AG09319 (cell line): ENCODE data around the gene PAPOLB.

Source experiments
- DNase-seq: peaks from one replicate; pipeline ENCODE4 v3.0.0-alpha.2; 2010; ENCODE audit warnings: low read depth; ENCODE audit errors: extremely low read depth
- TF ChIP-seq, protein P1 (sequence below): IDR thresholded peaks from 2 replicates; pipeline ENCODE4 v1.5.1; 2011; ENCODE audit warnings: low read depth, mild to moderate bottlenecking, inconsistent platforms, low read length, moderate library complexity

PAPOLB gene

DNA sequence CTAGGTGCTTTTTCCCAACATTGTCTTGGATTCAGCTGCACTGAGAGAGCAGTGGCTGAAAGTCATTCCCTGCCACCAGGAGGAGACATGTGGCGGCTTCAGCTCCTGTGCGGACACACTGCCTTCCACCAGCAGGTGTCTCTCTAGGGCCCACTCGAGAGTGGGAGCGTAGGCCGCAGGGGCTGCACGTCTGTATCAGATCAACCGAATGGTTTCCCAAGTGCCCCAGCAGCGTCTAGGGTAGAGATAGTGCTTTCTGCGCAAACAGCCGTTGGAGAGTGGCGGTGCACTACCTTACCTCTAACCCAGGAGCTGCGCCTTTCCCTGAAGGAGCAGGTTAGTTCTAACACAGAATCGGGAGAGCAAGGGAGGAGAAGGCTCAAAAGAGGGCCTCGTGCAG, 31.7 kb downstream of the PAPOLB start:
- DNase-seq = no peak
- TF ChIP-seq, protein P1, sequence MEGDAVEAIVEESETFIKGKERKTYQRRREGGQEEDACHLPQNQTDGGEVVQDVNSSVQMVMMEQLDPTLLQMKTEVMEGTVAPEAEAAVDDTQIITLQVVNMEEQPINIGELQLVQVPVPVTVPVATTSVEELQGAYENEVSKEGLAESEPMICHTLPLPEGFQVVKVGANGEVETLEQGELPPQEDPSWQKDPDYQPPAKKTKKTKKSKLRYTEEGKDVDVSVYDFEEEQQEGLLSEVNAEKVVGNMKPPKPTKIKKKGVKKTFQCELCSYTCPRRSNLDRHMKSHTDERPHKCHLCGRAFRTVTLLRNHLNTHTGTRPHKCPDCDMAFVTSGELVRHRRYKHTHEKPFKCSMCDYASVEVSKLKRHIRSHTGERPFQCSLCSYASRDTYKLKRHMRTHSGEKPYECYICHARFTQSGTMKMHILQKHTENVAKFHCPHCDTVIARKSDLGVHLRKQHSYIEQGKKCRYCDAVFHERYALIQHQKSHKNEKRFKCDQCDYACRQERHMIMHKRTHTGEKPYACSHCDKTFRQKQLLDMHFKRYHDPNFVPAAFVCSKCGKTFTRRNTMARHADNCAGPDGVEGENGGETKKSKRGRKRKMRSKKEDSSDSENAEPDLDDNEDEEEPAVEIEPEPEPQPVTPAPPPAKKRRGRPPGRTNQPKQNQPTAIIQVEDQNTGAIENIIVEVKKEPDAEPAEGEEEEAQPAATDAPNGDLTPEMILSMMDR = peak; percentile 65

DNA sequence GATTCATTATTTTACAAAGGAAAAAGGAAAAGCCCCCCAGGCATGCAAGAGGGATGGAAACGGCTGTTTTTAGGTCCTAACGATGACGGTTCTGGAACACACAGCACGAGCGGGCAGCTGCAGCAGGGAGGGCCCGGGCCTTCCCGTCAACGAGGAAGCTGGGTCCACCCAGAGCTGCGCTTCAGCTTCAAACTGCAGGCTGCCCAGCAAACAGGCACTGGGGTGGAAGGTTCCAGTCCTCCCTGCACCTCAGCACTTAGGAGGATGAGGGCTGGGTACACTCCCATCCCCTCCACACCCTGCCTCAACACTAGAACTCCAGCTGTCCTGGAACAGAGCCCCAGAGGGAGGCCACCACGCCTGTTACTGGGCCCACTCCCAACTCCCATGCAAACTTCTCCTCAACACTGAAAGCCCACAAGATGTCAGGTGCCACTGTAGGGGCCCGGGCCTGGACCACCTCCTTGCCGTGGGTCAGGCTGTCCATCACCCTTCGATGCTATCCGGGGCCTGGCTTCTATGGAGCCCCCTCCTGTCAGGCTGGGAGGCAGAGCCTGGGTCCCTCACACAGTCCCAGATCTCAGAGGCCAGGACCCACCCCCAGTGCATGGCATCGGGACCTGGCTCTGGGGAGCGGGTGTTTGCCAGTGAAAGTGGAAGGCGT, 33.0 kb downstream of the PAPOLB start:
- no peak for DNase-seq

DNA sequence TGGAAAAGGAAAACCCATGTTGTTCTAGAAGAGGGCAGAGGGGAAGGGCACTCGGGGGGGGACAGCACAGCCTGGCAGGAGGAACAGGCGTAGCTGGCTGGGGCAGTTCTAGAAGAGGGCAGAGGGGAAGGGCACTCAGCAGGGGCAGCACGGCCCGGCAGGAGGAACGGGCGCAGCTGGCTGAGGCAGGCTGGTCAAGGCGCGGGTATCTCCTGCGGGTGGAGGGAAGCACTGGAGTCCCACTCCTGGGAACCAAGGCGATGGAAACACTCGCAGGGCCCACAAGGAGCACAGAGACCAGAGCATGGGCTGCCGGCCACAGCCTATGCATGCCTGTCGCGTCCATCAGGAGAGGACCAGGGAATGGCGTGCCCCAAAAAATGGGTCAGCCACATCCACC, 36.7 kb downstream of the PAPOLB start:
- TF ChIP-seq, protein P1 = no peak
- no peak for DNase-seq

More for the DNA sequence above, 33.0 kb downstream of the PAPOLB start:
- TF ChIP-seq, protein P1 = no peak

DNA sequence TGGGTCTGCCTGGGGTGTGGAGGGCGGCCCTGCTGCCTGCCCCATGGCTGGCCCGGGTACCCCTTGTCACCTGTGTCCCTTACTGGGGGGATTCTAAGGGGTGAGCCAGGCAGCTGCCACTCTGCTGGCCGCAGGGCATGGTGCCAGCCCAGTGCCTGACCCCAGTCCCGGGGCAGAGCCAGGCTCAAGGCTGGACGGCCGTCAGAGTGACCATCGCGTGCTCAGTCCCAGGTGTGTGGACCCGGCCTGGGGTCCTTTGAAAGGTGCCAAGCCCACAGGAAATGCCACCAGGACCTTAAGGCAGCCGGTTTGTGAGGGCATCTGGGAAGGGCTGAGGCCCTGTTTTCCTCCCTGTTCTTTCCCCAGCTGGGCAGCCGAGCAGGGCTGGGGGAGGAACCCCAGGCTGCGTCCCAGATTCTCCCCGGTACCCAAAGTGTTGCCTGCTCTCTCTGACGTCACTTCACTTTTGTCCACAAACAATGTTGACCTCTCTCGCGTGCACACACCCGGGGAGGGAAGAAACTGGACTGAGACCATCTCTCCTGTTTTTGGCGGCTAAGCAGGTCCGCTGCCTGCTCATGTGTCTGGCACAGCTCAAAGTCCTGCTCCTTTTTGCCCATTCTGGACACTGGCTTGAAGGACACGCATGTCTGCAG, 37.6 kb downstream of the PAPOLB start:
- TF ChIP-seq, protein P1 = no peak
- DNase-seq = no peak

DNA sequence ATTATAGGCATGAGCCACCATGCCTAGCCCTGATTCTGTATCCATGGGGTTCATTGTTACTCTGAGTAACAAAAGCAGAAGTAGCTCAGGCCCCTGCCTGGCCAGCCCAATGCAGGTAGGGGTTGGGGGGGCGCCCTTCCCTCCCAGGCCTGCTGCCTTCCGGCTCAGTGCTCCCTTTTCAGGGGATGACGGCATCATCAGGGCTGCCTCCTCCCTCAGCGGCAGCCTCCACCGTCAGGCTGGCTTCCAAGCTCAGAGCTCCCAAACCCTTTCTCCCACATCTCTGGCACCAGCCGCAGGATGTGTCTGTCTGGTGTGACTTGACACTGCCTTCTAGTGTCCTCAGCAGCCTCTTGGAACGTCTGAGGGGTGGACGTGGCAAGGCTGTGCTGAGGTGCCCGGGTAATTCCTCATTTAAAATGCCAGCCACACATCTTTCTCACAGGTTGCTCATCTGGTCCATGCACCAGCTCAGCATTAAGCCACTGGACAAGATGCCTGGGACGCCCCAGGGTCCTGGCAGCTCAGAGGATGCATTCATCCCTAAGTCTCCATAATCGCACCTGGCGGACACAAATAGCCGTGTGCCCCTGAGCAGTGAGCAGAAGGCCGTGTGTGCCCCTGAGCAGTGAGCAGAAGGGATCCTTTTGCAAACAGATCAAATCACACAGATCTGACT, 38.2 kb downstream of the PAPOLB start:
- no peak for DNase-seq
- TF ChIP-seq, protein P1 = no peak

DNA sequence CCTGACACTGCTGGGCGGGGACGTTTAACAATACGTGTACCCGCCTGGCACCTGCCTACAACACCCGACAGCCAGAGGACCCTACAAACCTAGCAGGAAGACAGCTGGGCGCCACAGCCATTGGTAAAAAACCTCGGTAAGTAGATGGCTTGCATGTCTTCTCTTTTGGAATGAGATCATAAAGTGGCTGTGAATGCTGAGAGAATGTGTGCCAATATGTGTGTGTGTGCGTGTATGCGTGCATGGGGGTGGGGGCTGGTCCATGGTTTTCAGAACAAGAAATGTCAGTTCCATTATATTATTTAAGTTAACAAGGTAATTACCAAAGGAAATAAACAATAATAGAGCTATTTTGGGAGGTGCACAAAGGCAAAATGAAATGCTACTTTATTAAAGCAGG, 39.2 kb downstream of the PAPOLB start:
- TF ChIP-seq, protein P1 = no peak

DNA sequence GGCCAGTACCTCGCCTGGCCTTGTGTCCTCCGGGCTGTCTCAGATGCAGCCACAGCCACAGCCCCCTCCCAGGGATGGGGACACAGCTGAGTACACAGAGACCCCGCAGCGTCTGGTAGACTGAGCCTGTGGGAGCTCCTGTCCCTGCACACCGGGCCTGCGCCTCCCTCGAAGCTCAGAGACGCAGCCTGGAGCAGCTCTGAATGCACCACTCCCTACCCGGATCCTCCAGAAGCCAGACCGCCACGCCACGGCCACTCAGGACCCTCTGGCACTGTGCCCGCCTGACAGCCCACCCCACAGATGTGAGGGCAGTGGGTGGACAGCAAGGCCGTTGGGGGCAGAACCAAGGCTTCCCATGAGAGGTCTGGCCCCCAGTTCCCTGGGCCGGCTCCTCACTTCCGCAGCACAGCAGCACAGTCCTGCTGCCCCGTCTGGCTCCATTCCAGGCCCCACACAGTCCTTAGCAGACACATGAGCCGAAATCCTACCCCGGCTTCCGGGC, 40.8 kb downstream of the PAPOLB start:
- no peak for DNase-seq
- TF ChIP-seq, protein P1 = no peak

More for the DNA sequence above, 39.2 kb downstream of the PAPOLB start:
- DNase-seq = no peak
